HG03565 (cell line): Measurements from ENCODE around the gene E2F4.

ENCODE experiments used
- ATAC-seq: cut with Tn5 transposase; IDR thresholded peaks from one replicate; pipeline ENCODE4 v1.9.1; 2021; ENCODE audit warnings: mild to moderate bottlenecking, moderate library complexity; ENCODE audit not compliant: unreplicated experiment

The E2F4 gene

GRCh38 chr16:67230809-67231660, 39.1 kb downstream of the E2F4 start:
- no peak for ATAC-seq

- no peak for ATAC-seq
Observed at GRCh38 chr16:67233596-67233995, 41.6 kb downstream of the E2F4 start.

GRCh38 chr16:67234180-67234597, 42.2 kb downstream of the E2F4 start:
- ATAC-seq = no peak

- ATAC-seq = no peak
Observed at GRCh38 chr16:67235816-67236562, 44.0 kb downstream of the E2F4 start.

GRCh38 chr16:67236563-67237395, 44.8 kb downstream of the E2F4 start:
- ATAC-seq = no peak

GRCh38 chr16:67237396-67238277, 45.7 kb downstream of the E2F4 start:
- ATAC-seq = no peak

- no peak for ATAC-seq
Observed at GRCh38 chr16:67238278-67238575, 46.3 kb downstream of the E2F4 start.

GRCh38 chr16:67238806-67239470, 47.0 kb downstream of the E2F4 start:
- ATAC-seq = no peak

GRCh38 chr16:67240506-67240905, 48.6 kb downstream of the E2F4 start:
- no peak for ATAC-seq

- ATAC-seq = no peak
Observed at GRCh38 chr16:67241008-67241900, 49.3 kb downstream of the E2F4 start.

- no peak for ATAC-seq
Observed at GRCh38 chr16:67242138-67242730, 50.3 kb downstream of the E2F4 start.

GRCh38 chr16:67243481-67243880, 51.5 kb downstream of the E2F4 start:
- ATAC-seq = no peak

- ATAC-seq = peak; percentile 52
Observed at GRCh38 chr16:67244387-67245185, 52.6 kb downstream of the E2F4 start.

GRCh38 chr16:67245186-67245585, 53.2 kb downstream of the E2F4 start:
- no peak for ATAC-seq

- no peak for ATAC-seq
Observed at GRCh38 chr16:67245674-67246080, 53.7 kb downstream of the E2F4 start.

GRCh38 chr16:67246081-67246755, 54.3 kb downstream of the E2F4 start:
- no peak for ATAC-seq

- no peak for ATAC-seq
Observed at GRCh38 chr16:67246756-67247191, 54.8 kb downstream of the E2F4 start.
